Prostate gland (tissue), 2 donors: ENCODE data around the gene MAML1. TPM values are rescaled to one million over a fixed set of nuclear protein-coding genes. Genes with fewer than 3 reads are reported as not detected.

Source experiments
- DNase-seq: peaks from one replicate; pipeline ENCODE4 v3.0.0-alpha.2; 2019; ENCODE audit warnings: low spot score
- H3K27ac ChIP-seq, 2 donors: fragments of 200-600 bp; sonication (generic); 2 replicates each; pipeline ENCODE4 v1.5.1; 2017 to 2019
- H3K27me3 ChIP-seq: fragments of 200-600 bp; sonication (generic); replicated peaks from 2 replicates; pipeline ENCODE4 v1.5.1; 2019; ENCODE audit not compliant: insufficient read depth
- H3K36me3 ChIP-seq, 2 donors: fragments of 200-600 bp; sonication (generic); 1 replicate in 1 of 2; 2 replicates in 1 of 2; pipeline versions ENCODE4 v1.5.1 to v1.8.1; 2017 to 2019
- H3K4me1 ChIP-seq: fragments of 200-600 bp; sonication (generic); replicated peaks from 2 replicates; pipeline ENCODE4 v1.5.1; 2019
- H3K4me3 ChIP-seq, 2 donors: fragments of 200-600 bp; sonication (generic); 2 replicates each; pipeline ENCODE4 v1.5.1; 2017 to 2019
- H3K9me3 ChIP-seq: fragments of 200-600 bp; sonication (generic); 2 replicates; pipeline ENCODE4 v1.5.1; 2017
- CTCF ChIP-seq, 4 experiments: fragments of 200-600 bp in 2 of 4; fragments of 450-650 bp in 2 of 4; sonication (generic) in 2 of 4; IDR thresholded peaks; 1 replicate in 3 of 4; 2 replicates in 1 of 4; pipeline ENCODE4 v1.5.1; 2016 to 2019; ENCODE audit warnings: antibody characterized with exemption in 4 of 4, mild to moderate bottlenecking in 2 of 4, moderate library complexity in 2 of 4
- POLR2A ChIP-seq: fragments of 450-650 bp; IDR thresholded peaks from one replicate; pipeline ENCODE4 v1.6.1; 2016; ENCODE audit warnings: antibody characterized with exemption, mild to moderate bottlenecking
- POLR2AphosphoS5 ChIP-seq: sonication (generic); formaldehyde crosslinking; IDR thresholded peaks from one replicate; pipeline ENCODE4 v1.6.1; 2017; ENCODE audit warnings: antibody characterized with exemption
- WGBS: methylation state at CpG from one replicate; pipeline ENCODE4 v1.1.5; 2018; 5-methylcytosine and 5-hydroxymethylcytosine counted together
- intact Hi-C: fragments of 100-400 bp; cut with DNase I; formaldehyde crosslinking; loops from one replicate; pipeline ENCODE4 v1.14.2; 2022
- total RNA-seq, 2 donors: library from RNA; depleted of rRNA; stranded (reverse); fragments of >200 nt; gene quantifications; one replicate each; pipeline ENCODE4 v1.1.0, GENCODE V29; 2016

Gene MAML1
- total RNA-seq, 2 donors from 2014 or later = 33.9 to 54.7 TPM

GRCh38 chr5:179776411-179776938, 43.9 kb downstream of the MAML1 start:
- TF ChIP-seq POLR2AphosphoS5 (no peak), POLR2A (no peak), CTCF (IDR thresholded peaks at IDR 0.05) (no peak)
- Histone ChIP-seq H3K4me3 (no peak overlapping the region), H3K4me1 (peaks cover 2% of the 10 kb centered on the region), H3K27me3 (no peaks in the 10 kb centered on the region), H3K9me3 (no peaks in the 10 kb centered on the region), H3K36me3 (peaks cover 0 to 25% of the 10 kb centered on the region in 2 donors), H3K27ac (no peak overlapping the region)
- WGBS = 81% methylated on average over 11 of the region's 11 CpGs
- no peak for DNase-seq
- intact Hi-C loops = loop anchor here (1.0 kb wide), 1 partner anchor 16 kb away; no protein-coding TSS in a partner anchor

- TF ChIP-seq CTCF (IDR thresholded peaks at IDR 0.05) (no peak), POLR2A (no peak), POLR2AphosphoS5 (no peak)
- no peak overlapping the region for H3K27ac ChIP-seq
- peaks cover 2% of the 10 kb centered on the region for H3K4me1 ChIP-seq
- H3K36me3 ChIP-seq = peaks cover 0 to 22% of the 10 kb centered on the region in 2 donors
- WGBS = 83% methylated on average over 10 of the region's 10 CpGs
- no peak for DNase-seq
- no peaks in the 10 kb centered on the region for H3K27me3 ChIP-seq
- no peaks in the 10 kb centered on the region for H3K9me3 ChIP-seq
- intact Hi-C loops = no loop called here
- no peak overlapping the region for H3K4me3 ChIP-seq
These were observed 44.8 kb downstream of the MAML1 start for GRCh38 chr5:179777456-179777855.

- peak overlapping the region in 1 of 2 donors; percentile 9 for H3K27ac ChIP-seq
- no peaks in the 10 kb centered on the region for H3K27me3 ChIP-seq
- H3K4me1 ChIP-seq = peaks cover 2% of the 10 kb centered on the region
- intact Hi-C loops = no loop called here
- H3K36me3 ChIP-seq = peaks cover 0 to 21% of the 10 kb centered on the region in 2 donors
- DNase-seq = no peak
- H3K4me3 ChIP-seq = no peak overlapping the region
- H3K9me3 ChIP-seq = no peaks in the 10 kb centered on the region
- whole genome bisulfite sequencing = 31% methylated on average over 9 of the region's 9 CpGs
- no peak for TF ChIP-seq CTCF (IDR thresholded peaks at IDR 0.05)
- peak; percentile 57 for TF ChIP-seq POLR2AphosphoS5
These were observed 45.3 kb downstream of the MAML1 start for GRCh38 chr5:179777909-179778308.

GRCh38 chr5:179778591-179778990, 46.0 kb downstream of the MAML1 start:
- no peak for TF ChIP-seq POLR2A
- TF ChIP-seq POLR2AphosphoS5 = no peak
- no peak for TF ChIP-seq CTCF (IDR thresholded peaks at IDR 0.05)
- DNase-seq = no peak
- H3K4me3 ChIP-seq = no peak overlapping the region
- no peak overlapping the region for H3K27ac ChIP-seq
- peaks cover 2% of the 10 kb centered on the region for H3K4me1 ChIP-seq
- 94% methylated on average over 4 of the region's 5 CpGs for WGBS
- intact Hi-C loops = no loop called here
- no peaks in the 10 kb centered on the region for H3K27me3 ChIP-seq
- H3K9me3 ChIP-seq = no peaks in the 10 kb centered on the region
- H3K36me3 ChIP-seq = peaks cover 0 to 14% of the 10 kb centered on the region in 2 donors

GRCh38 chr5:179779826-179780225, 47.2 kb downstream of the MAML1 start:
- Histone ChIP-seq H3K27me3 (no peaks in the 10 kb centered on the region), H3K9me3 (no peaks in the 10 kb centered on the region), H3K36me3 (peaks cover 0 to 2% of the 10 kb centered on the region in 2 donors), H3K4me3 (no peak overlapping the region), H3K27ac (no peak overlapping the region), H3K4me1 (peaks cover 2% of the 10 kb centered on the region)
- no peak for DNase-seq
- intact Hi-C loops = no loop called here
- TF ChIP-seq CTCF (IDR thresholded peaks at IDR 0.05) = no peak
- TF ChIP-seq POLR2A = no peak
- no peak for TF ChIP-seq POLR2AphosphoS5
- 94% methylated on average over 4 of the region's 4 CpGs for WGBS
